Measurements from ENCODE around the gene TXNL1.
"Not testable (repeated sequence)": the region's sequence is repeated elsewhere in the genome, so short reads cannot be mapped to it uniquely, and the experiment has no call there.

The TXNL1 gene

GRCh38 chr18:56579451-56579850 lies 58.9 kb downstream of the TXNL1 start:
- H3K4me3 ChIP-seq (ENCODE audit: insufficient read length, low read depth), result no peak overlapping the region
- no peak overlapping the region for H3K9ac ChIP-seq (ENCODE audit: insufficient read length, low read depth)
- H3K27me3 ChIP-seq (ENCODE audit: insufficient read depth, insufficient read length), result no peaks in the 10 kb centered on the region
- H3K4me1 ChIP-seq (ENCODE audit: insufficient read depth, insufficient read length), result no peaks in the 10 kb centered on the region
- H3K36me3 ChIP-seq (ENCODE audit: insufficient read depth, insufficient read length, low read length), result no peaks in the 10 kb centered on the region
- TF ChIP-seq SUZ12 (IDR thresholded peaks at IDR 0.05; ENCODE audit: extremely low read depth, insufficient read depth, insufficient read length), result no peak
- no peak for TF ChIP-seq YY1 (IDR thresholded peaks at IDR 0.05; ENCODE audit: insufficient read depth, insufficient read length)
- no peak for TF ChIP-seq ZNF274 (IDR thresholded peaks at IDR 0.05; ENCODE audit: low read depth, low read length)
- DNase-seq (ENCODE audit: low read depth, low spot score), result no peak
- H3K9me3 ChIP-seq (ENCODE audit: insufficient read depth, low read length), result no peaks in the 10 kb centered on the region

- Histone ChIP-seq H3K9ac (ENCODE audit: insufficient read length, low read depth) (no peak overlapping the region), H3K9me3 (ENCODE audit: insufficient read depth, low read length) (no peaks in the 10 kb centered on the region), H3K4me3 (ENCODE audit: insufficient read length, low read depth) (no peak overlapping the region), H3K27me3 (ENCODE audit: insufficient read depth, insufficient read length) (no peaks in the 10 kb centered on the region), H3K4me1 (ENCODE audit: insufficient read depth, insufficient read length) (no peaks in the 10 kb centered on the region), H3K36me3 (ENCODE audit: insufficient read depth, insufficient read length, low read length) (no peaks in the 10 kb centered on the region)
- no peak for TF ChIP-seq ZNF274 (IDR thresholded peaks at IDR 0.05; ENCODE audit: low read depth, low read length)
- TF ChIP-seq SUZ12 (IDR thresholded peaks at IDR 0.05; ENCODE audit: extremely low read depth, insufficient read depth, insufficient read length), result no peak
- TF ChIP-seq YY1 (IDR thresholded peaks at IDR 0.05; ENCODE audit: insufficient read depth, insufficient read length), result no peak
- no peak for DNase-seq (ENCODE audit: low read depth, low spot score)
Observed at GRCh38 chr18:56576826-56577573, 61.4 kb downstream of the TXNL1 start.

GRCh38 chr18:56575819-56576663 lies 62.4 kb downstream of the TXNL1 start:
- H3K27me3 ChIP-seq (ENCODE audit: insufficient read depth, insufficient read length), result no peaks in the 10 kb centered on the region
- no peak overlapping the region for H3K4me3 ChIP-seq (ENCODE audit: insufficient read length, low read depth)
- H3K9ac ChIP-seq (ENCODE audit: insufficient read length, low read depth), result no peak overlapping the region
- H3K4me1 ChIP-seq (ENCODE audit: insufficient read depth, insufficient read length), result no peaks in the 10 kb centered on the region
- no peaks in the 10 kb centered on the region for H3K36me3 ChIP-seq (ENCODE audit: insufficient read depth, insufficient read length, low read length)
- H3K9me3 ChIP-seq (ENCODE audit: insufficient read depth, low read length), result no peaks in the 10 kb centered on the region
- DNase-seq (ENCODE audit: low read depth, low spot score), result peak; percentile 13
- no peak for TF ChIP-seq YY1 (IDR thresholded peaks at IDR 0.05; ENCODE audit: insufficient read depth, insufficient read length)
- TF ChIP-seq ZNF274 (IDR thresholded peaks at IDR 0.05; ENCODE audit: low read depth, low read length), result no peak
- TF ChIP-seq SUZ12 (IDR thresholded peaks at IDR 0.05; ENCODE audit: extremely low read depth, insufficient read depth, insufficient read length), result no peak

GRCh38 chr18:56574861-56575260 lies 63.5 kb downstream of the TXNL1 start:
- no peak for DNase-seq (ENCODE audit: low read depth, low spot score)
- Histone ChIP-seq H3K9ac (ENCODE audit: insufficient read length, low read depth) (no peak overlapping the region), H3K4me1 (ENCODE audit: insufficient read depth, insufficient read length) (no peaks in the 10 kb centered on the region), H3K36me3 (ENCODE audit: insufficient read depth, insufficient read length, low read length) (no peaks in the 10 kb centered on the region), H3K9me3 (ENCODE audit: insufficient read depth, low read length) (no peaks in the 10 kb centered on the region), H3K4me3 (ENCODE audit: insufficient read length, low read depth) (no peak overlapping the region), H3K27me3 (ENCODE audit: insufficient read depth, insufficient read length) (no peaks in the 10 kb centered on the region)
- TF ChIP-seq YY1 (IDR thresholded peaks at IDR 0.05; ENCODE audit: insufficient read depth, insufficient read length) (no peak), ZNF274 (IDR thresholded peaks at IDR 0.05; ENCODE audit: low read depth, low read length) (no peak)

- H3K27me3 ChIP-seq (ENCODE audit: insufficient read depth, insufficient read length); H3K4me3 ChIP-seq (ENCODE audit: insufficient read length, low read depth); DNase-seq (ENCODE audit: low read depth, low spot score); H3K9me3 ChIP-seq (ENCODE audit: insufficient read depth, low read length); H3K9ac ChIP-seq (ENCODE audit: insufficient read length, low read depth); H3K36me3 ChIP-seq (ENCODE audit: insufficient read depth, insufficient read length, low read length); H3K4me1 ChIP-seq (ENCODE audit: insufficient read depth, insufficient read length): not testable (repeated sequence)
Observed at GRCh38 chr18:56572267-56572666, 66.1 kb downstream of the TXNL1 start.

- Histone ChIP-seq H3K27me3 (ENCODE audit: insufficient read depth, insufficient read length) (no peaks in the 10 kb centered on the region), H3K9me3 (ENCODE audit: insufficient read depth, low read length) (no peaks in the 10 kb centered on the region), H3K4me1 (ENCODE audit: insufficient read depth, insufficient read length) (no peaks in the 10 kb centered on the region), H3K4me3 (ENCODE audit: insufficient read length, low read depth) (no peak overlapping the region), H3K36me3 (ENCODE audit: insufficient read depth, insufficient read length, low read length) (no peaks in the 10 kb centered on the region), H3K9ac (ENCODE audit: insufficient read length, low read depth) (no peak overlapping the region)
- no peak for DNase-seq (ENCODE audit: low read depth, low spot score)
- TF ChIP-seq SUZ12 (IDR thresholded peaks at IDR 0.05; ENCODE audit: extremely low read depth, insufficient read depth, insufficient read length) (no peak), YY1 (IDR thresholded peaks at IDR 0.05; ENCODE audit: insufficient read depth, insufficient read length) (no peak)
Observed at GRCh38 chr18:56570978-56571377, 67.4 kb downstream of the TXNL1 start.

- Histone ChIP-seq H3K9me3 (ENCODE audit: insufficient read depth, low read length) (no peaks in the 10 kb centered on the region), H3K9ac (ENCODE audit: insufficient read length, low read depth) (no peak overlapping the region), H3K4me3 (ENCODE audit: insufficient read length, low read depth) (no peak overlapping the region), H3K36me3 (ENCODE audit: insufficient read depth, insufficient read length, low read length) (no peaks in the 10 kb centered on the region), H3K4me1 (ENCODE audit: insufficient read depth, insufficient read length) (no peaks in the 10 kb centered on the region), H3K27me3 (ENCODE audit: insufficient read depth, insufficient read length) (no peaks in the 10 kb centered on the region)
- no peak for DNase-seq (ENCODE audit: low read depth, low spot score)
- TF ChIP-seq SUZ12 (IDR thresholded peaks at IDR 0.05; ENCODE audit: extremely low read depth, insufficient read depth, insufficient read length), result no peak
- TF ChIP-seq YY1 (IDR thresholded peaks at IDR 0.05; ENCODE audit: insufficient read depth, insufficient read length), result no peak
- no peak for TF ChIP-seq ZNF274 (IDR thresholded peaks at IDR 0.05; ENCODE audit: low read depth, low read length)
Observed at GRCh38 chr18:56569416-56569815, 69.0 kb downstream of the TXNL1 start.
